GM08714 (cell line): Measurements from ENCODE around the gene BLMH.
"Not testable (repeated sequence)": the region's sequence is repeated elsewhere in the genome, so short reads cannot be mapped to it uniquely, and the experiment has no call there.

Experiments
- H3K4me3 ChIP-seq: fragments of 200-500 bp; sonication (Bioruptor generic); 2 replicates; pipeline ENCODE4 v1.5.1; 2014; ENCODE audit warnings: mild to moderate bottlenecking, low read length, inconsistent platforms
- ZNF274 ChIP-seq: IDR thresholded peaks from 2 replicates; pipeline ENCODE4 v1.6.1; 2012; ENCODE audit warnings: mild to moderate bottlenecking, low read depth, low read length

The BLMH gene

DNA sequence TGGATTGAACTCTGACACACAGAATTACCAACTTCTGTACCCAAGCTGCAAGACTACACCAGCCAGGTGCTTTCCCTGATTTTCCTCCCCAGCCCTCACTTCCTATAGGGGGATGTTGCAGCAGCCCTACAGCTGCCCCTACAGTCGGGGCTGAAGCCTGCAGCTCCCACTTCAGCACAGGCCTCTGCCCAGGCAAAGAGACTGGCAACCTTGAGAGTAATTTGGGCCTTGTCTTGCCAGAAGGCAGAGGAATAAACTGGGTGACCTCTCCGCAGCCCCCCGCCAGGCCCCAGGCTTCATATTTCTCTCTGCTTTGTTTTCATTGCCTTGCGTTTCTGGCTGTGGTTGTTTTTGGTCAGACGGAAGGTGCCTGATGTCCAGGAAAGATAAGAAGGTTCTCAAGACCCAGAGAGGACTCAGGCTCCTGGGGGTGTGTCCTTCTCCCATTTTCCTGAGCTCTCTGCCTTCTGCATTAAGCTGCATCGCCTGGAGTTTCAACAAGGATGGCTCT lies 88.2 kb downstream of the BLMH start:
- no peak overlapping the region for H3K4me3 ChIP-seq
- no peak for TF ChIP-seq ZNF274

DNA sequence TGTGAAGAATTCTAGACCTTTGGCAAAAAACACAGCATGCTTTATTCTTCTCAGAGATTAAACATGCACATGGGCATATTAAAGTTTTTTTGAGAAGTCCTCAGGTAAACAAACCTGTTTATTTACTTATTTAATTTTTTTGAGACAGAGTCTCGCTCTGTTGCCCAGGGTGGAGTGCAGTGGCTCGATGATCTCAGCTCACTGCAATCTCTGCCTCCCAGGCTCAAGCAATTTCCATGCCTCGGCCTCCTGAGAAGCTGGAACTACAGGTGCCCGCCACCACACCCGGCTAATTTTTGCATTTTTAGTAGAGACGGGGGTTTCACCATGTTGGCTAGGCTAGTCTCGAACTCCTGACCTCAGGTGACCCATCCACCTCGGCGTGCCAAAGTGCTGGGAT lies 91.1 kb downstream of the BLMH start:
- H3K4me3 ChIP-seq: not testable (repeated sequence)

DNA sequence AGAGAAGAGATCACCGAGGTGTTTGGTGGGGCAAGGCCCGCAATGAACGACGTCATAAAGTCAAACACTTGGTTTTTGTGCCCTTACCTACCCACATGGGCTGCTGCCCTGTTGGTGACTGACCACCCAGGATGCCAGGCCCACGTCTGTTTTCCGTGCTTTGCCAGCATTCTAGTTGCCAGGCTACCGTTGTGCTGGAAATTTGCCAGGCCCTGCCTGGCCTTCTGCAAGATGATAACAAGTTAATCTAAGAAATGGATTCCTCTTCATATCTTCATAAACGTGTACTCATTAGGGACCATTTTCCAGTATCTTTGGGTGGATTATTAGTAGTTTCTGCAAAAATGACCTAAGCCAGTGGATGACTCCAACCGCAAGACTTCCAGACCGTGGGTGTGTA lies 91.6 kb downstream of the BLMH start:
- H3K4me3 ChIP-seq: no peak overlapping the region
- TF ChIP-seq ZNF274: no peak

DNA sequence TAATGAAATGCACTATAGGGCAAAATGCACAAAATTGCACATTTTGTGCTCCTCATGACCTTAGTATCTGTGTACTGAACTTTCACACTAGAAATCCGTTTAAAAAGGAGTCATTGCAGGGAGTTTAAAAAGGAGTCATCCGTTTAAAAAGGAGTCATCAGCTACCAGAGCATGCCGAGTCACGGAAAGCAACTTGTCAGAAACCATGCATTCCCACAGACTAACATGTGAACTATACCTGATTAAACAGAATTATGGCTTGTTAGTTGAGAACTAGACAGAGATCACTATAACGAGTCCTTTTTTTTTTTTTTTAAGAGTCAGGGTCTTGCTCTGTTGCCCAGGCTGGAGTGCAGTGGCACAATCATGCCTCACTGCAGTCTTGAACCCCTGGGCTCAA lies 92.1 kb downstream of the BLMH start:
- no peak for TF ChIP-seq ZNF274
- no peak overlapping the region for H3K4me3 ChIP-seq
